HL-60 (cell line): Measurements from ENCODE around the gene TTC9.

Source experiments
- DNase-seq, 2 experiments: peaks; one replicate each; pipeline ENCODE4 v3.0.0-alpha.2; 2010 to 2020; ENCODE audit warnings: low read depth in 1 of 2, low spot score in 1 of 2
- H3K27ac ChIP-seq: fragments of 250-450 bp; sonication (Bioruptor Pico); replicated peaks from 2 replicates; pipeline ENCODE4 v1.5.1; 2020; ENCODE audit warnings: mild to moderate bottlenecking, moderate library complexity
- H3K27me3 ChIP-seq: fragments of 250-450 bp; sonication (Bioruptor Pico); 2 replicates; pipeline ENCODE4 v1.5.1; 2021; ENCODE audit warnings: mild to moderate bottlenecking, moderate library complexity; ENCODE audit not compliant: insufficient read depth, poor library complexity, severe bottlenecking
- H3K4me3 ChIP-seq: replicated peaks from 2 replicates; pipeline ENCODE4 v1.5.1; 2011; ENCODE audit warnings: mild to moderate bottlenecking, control low read depth, low read length; ENCODE audit not compliant: insufficient read depth
- CTCF ChIP-seq: IDR thresholded peaks from one replicate; pipeline ENCODE4 v1.5.1; 2011; ENCODE audit warnings: low read length, control low read depth, inconsistent platforms; ENCODE audit not compliant: insufficient read depth
- GABPA ChIP-seq: IDR thresholded peaks from 2 replicates; pipeline ENCODE4 v1.6.1; 2012; ENCODE audit warnings: low read depth
- POLR2AphosphoS5 ChIP-seq: IDR thresholded peaks from 2 replicates; pipeline ENCODE4 v1.6.1; 2012; ENCODE audit warnings: low read depth
- SPI1 ChIP-seq: IDR thresholded peaks from 2 replicates; pipeline ENCODE4 v1.6.1; 2012; ENCODE audit warnings: low read depth, mild to moderate bottlenecking, borderline replicate concordance
- TF ChIP-seq, protein P1 (sequence below): IDR thresholded peaks from 2 replicates; pipeline ENCODE4 v1.6.1; 2012; ENCODE audit warnings: low read depth; ENCODE audit not compliant: insufficient replicate concordance

Gene TTC9

DNA sequence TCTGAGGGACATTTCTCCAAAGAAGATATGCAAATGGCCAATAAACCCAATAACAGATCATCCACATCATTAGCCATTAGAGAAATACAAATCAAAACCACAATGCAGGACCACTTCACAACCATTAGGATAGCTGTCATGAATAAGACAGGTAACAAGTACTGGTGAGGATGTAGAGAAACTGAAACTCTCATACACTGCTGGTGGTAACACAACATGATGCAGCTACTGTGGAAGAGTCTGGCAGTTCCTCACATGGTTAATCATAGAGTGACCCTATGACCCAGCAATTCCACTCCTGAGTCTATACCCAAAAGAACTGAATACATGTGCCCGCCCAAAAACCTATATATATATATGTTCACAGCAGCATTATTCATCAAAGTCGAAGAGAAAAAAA, 39.0 kb downstream of the TTC9 start:
- TF ChIP-seq GABPA = no peak
- TF ChIP-seq SPI1 = no peak
- no peak for TF ChIP-seq POLR2AphosphoS5
- H3K4me3 ChIP-seq = no peak overlapping the region
- H3K27me3 ChIP-seq = no peaks in the 10 kb centered on the region

GRCh38 chr14:70683983-70684382, 42.3 kb downstream of the TTC9 start:
- Histone ChIP-seq H3K4me3 (no peak overlapping the region), H3K27ac (no peak overlapping the region), H3K27me3 (no peaks in the 10 kb centered on the region)
- no peak for TF ChIP-seq POLR2AphosphoS5
- TF ChIP-seq, protein P1, sequence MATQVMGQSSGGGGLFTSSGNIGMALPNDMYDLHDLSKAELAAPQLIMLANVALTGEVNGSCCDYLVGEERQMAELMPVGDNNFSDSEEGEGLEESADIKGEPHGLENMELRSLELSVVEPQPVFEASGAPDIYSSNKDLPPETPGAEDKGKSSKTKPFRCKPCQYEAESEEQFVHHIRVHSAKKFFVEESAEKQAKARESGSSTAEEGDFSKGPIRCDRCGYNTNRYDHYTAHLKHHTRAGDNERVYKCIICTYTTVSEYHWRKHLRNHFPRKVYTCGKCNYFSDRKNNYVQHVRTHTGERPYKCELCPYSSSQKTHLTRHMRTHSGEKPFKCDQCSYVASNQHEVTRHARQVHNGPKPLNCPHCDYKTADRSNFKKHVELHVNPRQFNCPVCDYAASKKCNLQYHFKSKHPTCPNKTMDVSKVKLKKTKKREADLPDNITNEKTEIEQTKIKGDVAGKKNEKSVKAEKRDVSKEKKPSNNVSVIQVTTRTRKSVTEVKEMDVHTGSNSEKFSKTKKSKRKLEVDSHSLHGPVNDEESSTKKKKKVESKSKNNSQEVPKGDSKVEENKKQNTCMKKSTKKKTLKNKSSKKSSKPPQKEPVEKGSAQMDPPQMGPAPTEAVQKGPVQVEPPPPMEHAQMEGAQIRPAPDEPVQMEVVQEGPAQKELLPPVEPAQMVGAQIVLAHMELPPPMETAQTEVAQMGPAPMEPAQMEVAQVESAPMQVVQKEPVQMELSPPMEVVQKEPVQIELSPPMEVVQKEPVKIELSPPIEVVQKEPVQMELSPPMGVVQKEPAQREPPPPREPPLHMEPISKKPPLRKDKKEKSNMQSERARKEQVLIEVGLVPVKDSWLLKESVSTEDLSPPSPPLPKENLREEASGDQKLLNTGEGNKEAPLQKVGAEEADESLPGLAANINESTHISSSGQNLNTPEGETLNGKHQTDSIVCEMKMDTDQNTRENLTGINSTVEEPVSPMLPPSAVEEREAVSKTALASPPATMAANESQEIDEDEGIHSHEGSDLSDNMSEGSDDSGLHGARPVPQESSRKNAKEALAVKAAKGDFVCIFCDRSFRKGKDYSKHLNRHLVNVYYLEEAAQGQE = no peak
- TF ChIP-seq CTCF = no peak
- no peak for TF ChIP-seq GABPA
- TF ChIP-seq SPI1 = no peak
- DNase-seq = no peak

More for the DNA sequence above, 39.0 kb downstream of the TTC9 start:
- DNase-seq = no peak
- H3K27ac ChIP-seq = no peak overlapping the region

DNA sequence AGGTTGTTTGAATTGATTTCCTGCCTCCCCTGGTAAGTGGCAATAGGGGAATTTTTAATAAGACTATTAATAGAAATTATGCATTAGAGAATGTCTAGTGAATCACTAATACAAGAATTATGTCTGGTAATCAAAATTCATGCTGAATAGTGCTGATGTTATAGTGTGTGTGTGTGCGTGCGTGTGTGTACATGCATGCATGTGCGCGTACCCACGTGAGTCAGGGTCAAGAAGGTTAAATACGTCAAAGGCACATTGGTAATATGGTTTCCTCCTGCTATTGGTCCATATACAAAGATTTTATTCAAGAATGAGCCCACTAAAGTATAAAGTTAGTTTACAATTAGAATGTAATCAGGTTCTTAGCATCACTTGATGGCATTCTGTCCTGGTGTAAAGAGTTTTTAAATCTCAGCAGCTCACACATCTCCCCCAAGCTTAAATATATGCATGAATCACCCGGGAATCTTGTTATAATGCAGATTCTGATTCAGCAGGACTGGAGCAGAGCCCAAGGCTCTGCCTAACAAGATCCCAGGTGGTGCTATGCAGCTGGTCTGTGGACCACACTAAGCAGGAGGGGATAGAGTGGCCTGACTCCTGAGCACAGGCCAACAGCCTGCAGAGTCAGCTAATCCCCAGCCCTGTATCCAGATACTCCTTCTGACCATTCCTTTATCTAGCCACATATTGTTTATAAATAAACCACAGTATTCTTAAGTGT, 43.9 kb downstream of the TTC9 start:
- TF ChIP-seq GABPA (no peak), CTCF (no peak), SPI1 (no peak), POLR2AphosphoS5 (no peak)
- TF ChIP-seq, protein P1 = no peak
- DNase-seq = no peak
- H3K27me3 ChIP-seq = no peaks in the 10 kb centered on the region
- no peak overlapping the region for H3K4me3 ChIP-seq
- no peak overlapping the region for H3K27ac ChIP-seq

DNA sequence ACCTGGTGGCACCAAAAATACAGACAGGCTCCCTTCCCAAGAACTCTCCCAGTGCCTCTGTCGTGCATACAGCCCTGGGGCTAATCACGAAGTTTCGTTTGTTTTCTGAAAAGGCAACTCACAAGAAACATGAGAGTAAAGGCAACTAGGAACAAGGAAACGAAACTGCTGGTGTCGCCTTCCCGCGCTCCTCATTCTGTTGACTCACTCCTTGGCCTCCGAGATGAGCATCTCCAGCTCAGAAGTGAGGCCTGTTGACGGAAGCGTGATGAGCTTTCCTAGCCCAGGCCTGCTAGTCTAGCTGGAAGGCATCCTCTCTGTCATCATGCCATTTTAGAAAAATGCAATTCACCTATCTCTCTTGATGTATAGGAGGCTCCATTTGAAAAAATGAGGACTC, 50.5 kb downstream of the TTC9 start:
- DNase-seq = no peak
- TF ChIP-seq SPI1 = no peak
- TF ChIP-seq, protein P1 = no peak
- TF ChIP-seq POLR2AphosphoS5 = no peak
- TF ChIP-seq CTCF = no peak
- TF ChIP-seq GABPA = no peak
- H3K27me3 ChIP-seq = no peaks in the 10 kb centered on the region
- no peak overlapping the region for H3K27ac ChIP-seq
- no peak overlapping the region for H3K4me3 ChIP-seq
